HepG2 (cell line): ENCODE results near the gene TFCP2L1. TPM values are rescaled to one million over a fixed set of nuclear protein-coding genes. Genes with fewer than 3 reads are reported as not detected.

Experiments used
- AHR ChIP-seq: IDR thresholded peaks from 2 replicates; pipeline ENCODE4 v1.6.1; 2018; ENCODE audit warnings: missing genetic modification reagents, missing compliant biosample characterization
- ZBTB40 ChIP-seq, 2 experiments: fragments of 450-650 bp in 1 of 2; sonication (generic) in 1 of 2; formaldehyde crosslinking in 1 of 2; IDR thresholded peaks; 2 replicates each; pipeline versions ENCODE4 v1.6.1 to v1.8.0; 2016 to 2022; ENCODE audit warnings: antibody characterized with exemption in 1 of 2, mild to moderate bottlenecking in 1 of 2, missing genetic modification reagents in 1 of 2
- ZNF570 ChIP-seq: sonication (generic); formaldehyde crosslinking; IDR thresholded peaks from 2 replicates; pipeline ENCODE4 v1.4.0; 2020; ENCODE audit warnings: mild to moderate bottlenecking, missing genetic modification reagents, borderline replicate concordance
- ZNF850 ChIP-seq: sonication (generic); formaldehyde crosslinking; conservative IDR thresholded peaks from 2 replicates; pipeline ENCODE4 v1.9.0; 2021; ENCODE audit warnings: mild to moderate bottlenecking, missing genetic modification reagents
- polyA plus RNA-seq, 8 experiments: library from polyadenylated mRNA; depleted of rRNA in 3 of 8; stranded (reverse) in 7 of 8; unstranded in 1 of 8; fragments of >200 nt; fragmentation: Illumina TruSeq in 4 of 8; extraction: Trizol in 4 of 8; gene quantifications; 2 replicates each; pipeline versions ENCODE4 v1.2.1 to v1.2.3, GENCODE V29; 2011 to 2016; ENCODE audit warnings: low read depth in 4 of 8, missing spikeins in 1 of 8, mixed read lengths in 1 of 8; ENCODE audit not compliant: insufficient read depth in 1 of 8
- total RNA-seq, 5 experiments: library from RNA; depleted of rRNA; stranded (reverse); fragments of >200 nt; fragmentation: Illumina TruSeq; extraction: Trizol; gene quantifications; 2 replicates each; pipeline ENCODE4 v1.2.3, GENCODE V29; 2016; ENCODE audit warnings: low read depth in 1 of 5

TFCP2L1 gene
- total and polyA plus RNA-seq, 2 of the 13 experiments (the other 11 are each of a cell fraction or from before 2014, with no cell fraction given) = under 0.01 TPM; not detected in 1

GRCh38 chr2:121237980-121238665 is 46.9 kb downstream of the TFCP2L1 start (continued):
- TF ChIP-seq ZNF570 (CRISPR knock-in tag) (no peak), AHR (CRISPR knock-in tag) (no peak), ZBTB40 (IDR thresholded peaks at IDR 0.05) (no peak), ZBTB40 (CRISPR knock-in tag; IDR thresholded peaks at IDR 0.05) (no peak), ZNF850 (CRISPR knock-in tag) (no peak)
